Anterior cingulate cortex (tissue), 58 donors: ENCODE measurements around the gene MYH11.

ENCODE experiments used
- DNase-seq, 58 donors: peaks; one replicate each; lab custom pipeline; 2025; lab: John Stamatoyannopoulos, UW

Gene MYH11

GRCh38 chr16:15759070-15759469 is 97.8 kb downstream of the MYH11 start:
- no peak for DNase-seq

GRCh38 chr16:15757630-15758251 is 99.1 kb downstream of the MYH11 start:
- DNase-seq = no peak

GRCh38 chr16:15757077-15757386 is 99.8 kb downstream of the MYH11 start:
- DNase-seq = no peak

GRCh38 chr16:15754821-15755534 is 101.8 kb downstream of the MYH11 start:
- no peak for DNase-seq

- DNase-seq = no peak
Observed at GRCh38 chr16:15752717-15753488, 103.9 kb downstream of the MYH11 start.

- no peak for DNase-seq
Observed at GRCh38 chr16:15751940-15752339, 104.9 kb downstream of the MYH11 start.

GRCh38 chr16:15749985-15750384 is 106.8 kb downstream of the MYH11 start:
- no peak for DNase-seq

- no peak for DNase-seq
Observed at GRCh38 chr16:15749371-15749770, 107.5 kb downstream of the MYH11 start.

- DNase-seq = no peak
Observed at GRCh38 chr16:15748654-15749053, 108.2 kb downstream of the MYH11 start.

- no peak for DNase-seq
Observed at GRCh38 chr16:15747937-15748336, 108.9 kb downstream of the MYH11 start.

GRCh38 chr16:15746332-15746731 is 110.5 kb downstream of the MYH11 start:
- DNase-seq = no peak

- DNase-seq = no peak
Observed at GRCh38 chr16:15743657-15744056, 113.2 kb downstream of the MYH11 start.

GRCh38 chr16:15742716-15743115 is 114.1 kb downstream of the MYH11 start:
- no peak for DNase-seq

GRCh38 chr16:15741207-15741871 is 115.5 kb downstream of the MYH11 start:
- DNase-seq = no peak

GRCh38 chr16:15739950-15740349 is 116.9 kb downstream of the MYH11 start:
- no peak for DNase-seq

GRCh38 chr16:15739464-15739863 is 117.4 kb downstream of the MYH11 start:
- DNase-seq = no peak

- no peak for DNase-seq
Observed at GRCh38 chr16:15737140-15737644, 119.6 kb downstream of the MYH11 start.

GRCh38 chr16:15736529-15736928 is 120.3 kb downstream of the MYH11 start:
- DNase-seq = no peak

- no peak for DNase-seq
Observed at GRCh38 chr16:15735610-15736009, 121.2 kb downstream of the MYH11 start.

- DNase-seq = no peak
Observed at GRCh38 chr16:15732416-15732815, 124.4 kb downstream of the MYH11 start.

GRCh38 chr16:15729152-15729551 is 127.7 kb downstream of the MYH11 start:
- DNase-seq = no peak
